Stimulated activated CD4-positive, alpha-beta T cell treated with anti-CD3 and anti-CD28 coated beads, Interleukin-1b, Interleukin-23, amount 100 ng/mL, for 48 hours (primary cell): ENCODE results near the gene PURB.
A peak's percentile ranks its signal among the peaks of the same experiment; 100 is the strongest.
"Not testable (repeated sequence)": the region's sequence is repeated elsewhere in the genome, so short reads cannot be mapped to it uniquely, and the experiment has no call there.

Experiments
- DNase-seq: peaks from one replicate; pipeline ENCODE4 v3.0.0-alpha.2; 2020

PURB gene

GRCh38 chr7:44849885-44850544 lies 35.3 kb downstream of the PURB start:
- DNase-seq, result no peak

- no peak for DNase-seq
Measured at GRCh38 chr7:44849259-44849884, 36.0 kb downstream of the PURB start.

- DNase-seq, result peak; percentile 100
Measured at GRCh38 chr7:44847920-44848634, 37.3 kb downstream of the PURB start, which contains the start of gene H2AZ2. TSS of gene H2AZ2 (minus strand) at chr7:44848087. CDS start at chr7:44847971, 116 bp downstream.

GRCh38 chr7:44847509-44847919 lies 37.8 kb downstream of the PURB start:
- peak; percentile 87 for DNase-seq

- DNase-seq, result no peak
Measured at GRCh38 chr7:44846816-44847508, 38.4 kb downstream of the PURB start.

GRCh38 chr7:44846390-44846789 lies 38.9 kb downstream of the PURB start:
- not testable (repeated sequence) for DNase-seq

- no peak for DNase-seq
Measured at GRCh38 chr7:44845451-44845850, 39.9 kb downstream of the PURB start.

GRCh38 chr7:44843440-44843839 lies 41.9 kb downstream of the PURB start:
- DNase-seq, result not testable (repeated sequence)

GRCh38 chr7:44842675-44843074 lies 42.7 kb downstream of the PURB start:
- not testable (repeated sequence) for DNase-seq

GRCh38 chr7:44838751-44839150 lies 46.6 kb downstream of the PURB start:
- no peak for DNase-seq

GRCh38 chr7:44827567-44827966 lies 57.8 kb downstream of the PURB start:
- DNase-seq, result no peak
